MCF 10A (cell line): ENCODE data around the gene CTNNA1. TPM values are rescaled to one million over a fixed set of nuclear protein-coding genes. Genes with fewer than 3 reads are reported as not detected.

ENCODE experiments used
- BruUV-seq: library from RNA; stranded (reverse); fragments of 400-500 nt; replicated peaks from 2 replicates; lab custom pipeline; 2021; lab: Mats Ljungman, UMichigan
- CTCF ChIA-PET: fragments of 300-600 bp; sonication (Branson Sonifier 250); formaldehyde crosslinking; extraction: SDS; loops from one replicate; lab custom pipeline; 2021; ENCODE audit warnings: antibody characterized with exemption, inconsistent platforms; lab: Yijun Ruan, JAX
- POLR2A ChIA-PET: fragments of 300-600, 350-650 bp; sonication (Branson Sonifier 250); formaldehyde crosslinking; extraction: SDS; loops from one replicate; lab custom pipeline; 2020; ENCODE audit warnings: antibody characterized with exemption, inconsistent platforms; lab: Yijun Ruan, JAX
- DNase-seq: peaks from one replicate; pipeline ENCODE4 v3.0.0-alpha.2; 2018; ENCODE audit not compliant: unreplicated experiment
- H3K27ac Mint-ChIP-seq: one replicate; pipeline ENCODE4 v1.8.0; 2022; ENCODE audit warnings: mild to moderate bottlenecking, low read depth, mixed read lengths; ENCODE audit not compliant: unreplicated experiment
- H3K27me3 Mint-ChIP-seq: one replicate; pipeline ENCODE4 v1.8.0; 2022; ENCODE audit warnings: mixed read lengths; ENCODE audit not compliant: insufficient read depth, unreplicated experiment
- H3K36me3 Mint-ChIP-seq: one replicate; pipeline ENCODE4 v1.8.0; 2022; ENCODE audit warnings: mild to moderate bottlenecking, moderate library complexity, mixed read lengths; ENCODE audit not compliant: insufficient read depth, unreplicated experiment
- H3K4me1 Mint-ChIP-seq: one replicate; pipeline ENCODE4 v1.8.0; 2022; ENCODE audit warnings: mixed read lengths; ENCODE audit not compliant: insufficient read depth, unreplicated experiment
- H3K4me3 Mint-ChIP-seq: one replicate; pipeline ENCODE4 v1.8.0; 2022; ENCODE audit warnings: mild to moderate bottlenecking, moderate library complexity, mixed read lengths; ENCODE audit not compliant: unreplicated experiment
- H3K9me3 Mint-ChIP-seq: one replicate; pipeline ENCODE4 v1.8.0; 2022; ENCODE audit warnings: mixed read lengths; ENCODE audit not compliant: unreplicated experiment
- intact Hi-C: fragments of 100-400 bp; cut with micrococcal nuclease; formaldehyde crosslinking; loops from 2 replicates; pipeline ENCODE4 v1.14.1; 2022
- total RNA-seq: library from RNA; stranded (reverse); gene quantifications from 2 replicates; pipeline ENCODE4 v1.2.3, GENCODE V29; 2022
- TF ChIP-seq, protein P1 (sequence below): fragments of 200-600 bp; IDR thresholded peaks from one replicate; pipeline ENCODE4 v1.8.0; 2022; ENCODE audit warnings: antibody characterized with exemption, mild to moderate bottlenecking; ENCODE audit not compliant: unreplicated experiment

The CTNNA1 gene
- total RNA-seq, 1 experiment from 2014 or later, result 519 TPM

DNA sequence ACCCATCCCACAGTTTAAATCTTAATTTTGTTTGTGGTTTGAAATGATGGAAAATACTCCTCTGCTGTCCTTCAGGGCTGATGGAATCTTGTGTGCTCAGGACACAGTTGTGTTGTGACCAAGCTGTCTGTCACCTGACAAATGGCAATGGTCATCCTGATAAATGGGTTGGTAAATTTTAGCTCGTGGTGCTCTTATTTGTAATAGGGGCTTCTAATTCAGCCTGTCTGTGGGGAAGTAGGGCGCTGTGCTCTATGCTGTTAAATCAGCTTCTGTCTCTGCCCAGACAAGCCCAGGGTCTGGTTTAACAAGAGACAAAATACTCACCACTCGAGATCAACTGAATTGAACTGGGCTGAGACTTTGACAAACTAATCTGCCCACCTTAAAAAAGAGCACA, 117.4 kb downstream of the CTNNA1 start:
- Mint-ChIP-seq H3K4me1 (peaks cover 58% of the 10 kb centered on the region), H3K9me3 (no peaks in the 10 kb centered on the region), H3K27me3 (no peaks in the 10 kb centered on the region), H3K36me3 (peaks cover 27% of the 10 kb centered on the region), H3K4me3 (peak overlapping the region; percentile 50), H3K27ac (peak overlapping the region; percentile 90)
- intact Hi-C loops, result no loop called here
- BruUV-seq, result TSS peak; percentile 10
- TF ChIP-seq, protein P1, sequence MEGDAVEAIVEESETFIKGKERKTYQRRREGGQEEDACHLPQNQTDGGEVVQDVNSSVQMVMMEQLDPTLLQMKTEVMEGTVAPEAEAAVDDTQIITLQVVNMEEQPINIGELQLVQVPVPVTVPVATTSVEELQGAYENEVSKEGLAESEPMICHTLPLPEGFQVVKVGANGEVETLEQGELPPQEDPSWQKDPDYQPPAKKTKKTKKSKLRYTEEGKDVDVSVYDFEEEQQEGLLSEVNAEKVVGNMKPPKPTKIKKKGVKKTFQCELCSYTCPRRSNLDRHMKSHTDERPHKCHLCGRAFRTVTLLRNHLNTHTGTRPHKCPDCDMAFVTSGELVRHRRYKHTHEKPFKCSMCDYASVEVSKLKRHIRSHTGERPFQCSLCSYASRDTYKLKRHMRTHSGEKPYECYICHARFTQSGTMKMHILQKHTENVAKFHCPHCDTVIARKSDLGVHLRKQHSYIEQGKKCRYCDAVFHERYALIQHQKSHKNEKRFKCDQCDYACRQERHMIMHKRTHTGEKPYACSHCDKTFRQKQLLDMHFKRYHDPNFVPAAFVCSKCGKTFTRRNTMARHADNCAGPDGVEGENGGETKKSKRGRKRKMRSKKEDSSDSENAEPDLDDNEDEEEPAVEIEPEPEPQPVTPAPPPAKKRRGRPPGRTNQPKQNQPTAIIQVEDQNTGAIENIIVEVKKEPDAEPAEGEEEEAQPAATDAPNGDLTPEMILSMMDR, result no peak
- POLR2A ChIA-PET, result interaction anchor here (1.0 to 6.8 kb wide), 7 partner anchors 8 to 423 kb away, joined by 3 to 27 read pairs (median 6); partner anchors contain the start of gene MATR3
- DNase-seq, result no peak
- CTCF ChIA-PET, result interaction anchor here (0.6 to 1.7 kb wide), 9 partner anchors 8 to 151 kb away, joined by 3 to 6 read pairs (median 3); no protein-coding TSS in a partner anchor

DNA sequence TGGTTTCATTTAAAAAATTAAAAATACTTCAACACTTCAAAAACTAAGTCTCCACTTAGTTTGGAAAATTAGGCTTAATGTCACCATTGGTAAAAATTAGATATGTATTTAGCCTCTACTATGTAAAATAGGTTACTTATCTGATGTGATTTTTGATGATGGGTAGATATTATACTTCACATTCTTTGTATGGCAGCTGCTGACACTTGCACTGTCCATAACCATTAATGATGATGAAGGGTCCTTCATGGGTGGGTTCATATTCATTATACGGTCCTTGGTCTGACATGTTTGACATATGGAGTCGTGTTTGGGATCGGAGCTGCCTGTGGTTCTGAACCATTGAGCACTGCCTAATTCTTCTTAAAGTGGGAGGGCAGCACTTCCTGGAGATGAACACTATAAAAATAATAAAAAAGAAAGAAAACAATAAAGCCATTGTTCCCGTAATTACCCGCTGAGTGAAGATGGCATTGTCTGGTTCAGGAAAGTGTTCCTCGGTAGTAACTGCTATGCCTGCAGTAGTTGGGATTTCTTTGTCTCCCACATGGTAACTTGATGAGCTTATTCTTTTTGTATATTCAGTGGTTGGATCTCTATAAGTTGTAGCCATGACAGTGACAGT, 119.7 kb downstream of the CTNNA1 start:
- no peaks in the 10 kb centered on the region for H3K9me3 Mint-ChIP-seq
- intact Hi-C loops, result no loop called here
- CTCF ChIA-PET, result interaction anchor here (0.5 to 2.3 kb wide), 8 partner anchors 16 to 424 kb away, joined by 3 to 8 read pairs (median 3); no protein-coding TSS in a partner anchor
- no peak overlapping the region for H3K27ac Mint-ChIP-seq
- peaks cover 20% of the 10 kb centered on the region for H3K36me3 Mint-ChIP-seq
- TF ChIP-seq, protein P1, result no peak
- peaks cover 50% of the 10 kb centered on the region for H3K4me1 Mint-ChIP-seq
- no peak overlapping the region for H3K4me3 Mint-ChIP-seq
- H3K27me3 Mint-ChIP-seq, result no peaks in the 10 kb centered on the region
- no peak for DNase-seq
- POLR2A ChIA-PET, result interaction anchor here (0.8 to 6.8 kb wide), 5 partner anchors 15 to 400 kb away, joined by 3 to 27 read pairs (median 4); no protein-coding TSS in a partner anchor
- no TSS peak for BruUV-seq

DNA sequence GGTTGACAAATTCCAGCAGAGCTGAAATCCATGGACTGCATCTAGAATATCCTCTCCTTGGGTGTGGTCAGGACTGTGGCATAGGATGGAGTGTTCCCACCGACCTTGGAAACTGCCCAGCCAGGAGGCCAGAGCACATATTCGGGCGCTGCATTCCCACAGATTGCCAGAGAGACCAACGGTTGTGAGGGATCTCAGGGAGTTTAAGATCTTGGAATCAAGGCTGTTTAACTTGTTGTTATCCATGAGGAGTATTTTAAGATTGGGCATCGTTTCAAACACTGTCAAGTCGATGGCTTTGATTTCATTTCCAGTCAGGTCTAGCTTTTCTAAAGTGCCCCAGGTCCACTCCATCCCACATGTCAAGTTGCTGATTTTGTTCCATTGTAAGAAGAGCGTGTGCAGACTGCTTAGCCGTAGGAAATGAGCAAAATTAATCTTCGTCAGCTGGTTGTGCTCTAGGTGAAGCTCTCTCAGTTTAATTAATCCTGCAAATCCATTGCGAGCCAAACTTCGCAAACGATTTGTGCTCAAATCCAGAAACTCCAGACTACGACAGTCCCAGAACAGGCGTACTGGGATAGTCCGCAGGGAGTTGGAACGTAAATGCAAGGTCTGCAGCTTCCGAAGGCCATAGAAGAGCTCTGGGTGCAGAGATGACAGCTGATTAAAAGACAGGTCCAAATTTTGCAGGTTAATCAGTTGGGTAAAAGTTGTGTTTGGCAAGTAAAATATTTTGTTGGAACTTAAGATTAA, 120.4 kb downstream of the CTNNA1 start:
- Mint-ChIP-seq H3K4me3 (no peak overlapping the region), H3K27ac (no peak overlapping the region), H3K36me3 (peaks cover 20% of the 10 kb centered on the region), H3K9me3 (no peaks in the 10 kb centered on the region), H3K27me3 (no peaks in the 10 kb centered on the region), H3K4me1 (peaks cover 50% of the 10 kb centered on the region)
- TF ChIP-seq, protein P1, result no peak
- POLR2A ChIA-PET, result interaction anchor here (0.8 to 6.8 kb wide), 4 partner anchors 16 to 399 kb away, joined by 3 to 27 read pairs (median 4); no protein-coding TSS in a partner anchor
- CTCF ChIA-PET, result interaction anchor here (0.5 to 2.3 kb wide), 7 partner anchors 39 to 424 kb away, joined by 3 to 8 read pairs (median 3); no protein-coding TSS in a partner anchor
- intact Hi-C loops, result no loop called here
- DNase-seq, result no peak
- BruUV-seq, result no TSS peak

DNA sequence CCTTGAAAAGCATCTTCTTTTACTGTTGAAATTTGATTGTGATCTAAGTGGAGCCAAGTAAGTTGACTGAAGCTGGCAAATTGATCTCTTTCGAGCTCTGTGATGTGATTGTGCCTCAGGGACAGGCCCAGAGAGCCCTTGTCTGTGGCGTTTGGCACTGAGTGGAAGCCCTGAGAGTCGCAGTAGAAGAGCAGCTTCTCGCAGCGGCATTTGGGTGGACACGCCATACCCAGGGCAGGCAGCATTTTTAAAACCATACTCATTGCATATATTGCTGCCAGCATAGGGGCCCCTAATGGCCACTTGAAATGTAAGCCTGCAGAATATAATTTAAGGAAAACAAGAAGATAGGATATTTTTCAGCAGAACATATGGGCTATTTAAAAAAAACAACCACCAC, 121.0 kb downstream of the CTNNA1 start:
- no peaks in the 10 kb centered on the region for H3K9me3 Mint-ChIP-seq
- no peak for DNase-seq
- no peak overlapping the region for H3K27ac Mint-ChIP-seq
- ChIA-PET POLR2A (interaction anchor here (0.5 to 6.8 kb wide), 4 partner anchors 13 to 413 kb away, joined by 3 to 27 read pairs (median 4); no protein-coding TSS in a partner anchor), CTCF (interaction anchor here (2.0 to 2.3 kb wide), 2 partner anchors 48 to 388 kb away, joined by 6 to 8 read pairs; no protein-coding TSS in a partner anchor)
- BruUV-seq, result no TSS peak
- TF ChIP-seq, protein P1, result no peak
- H3K27me3 Mint-ChIP-seq, result no peaks in the 10 kb centered on the region
- H3K36me3 Mint-ChIP-seq, result peaks cover 20% of the 10 kb centered on the region
- peaks cover 44% of the 10 kb centered on the region for H3K4me1 Mint-ChIP-seq
- intact Hi-C loops, result no loop called here
- H3K4me3 Mint-ChIP-seq, result no peak overlapping the region
